GM23338 (cell line): ENCODE measurements around the gene PXK. TPM values are rescaled to one million over a fixed set of nuclear protein-coding genes. Genes with fewer than 3 reads are reported as not detected.

ENCODE experiments used
- ATAC-seq: fragments of 200-7000 bp; cut with Tn5 transposase; 3 replicates; pipeline ENCODE4 v1.9.1; 2020
- DNase-seq: peaks from one replicate; pipeline ENCODE4 v3.0.0-alpha.2; 2015; ENCODE audit warnings: low spot score
- H2AFZ ChIP-seq: fragments of 200-600 bp; sonication (generic); 2 replicates; pipeline ENCODE4 v1.8.0; 2016; ENCODE audit warnings: antibody characterized with exemption, mild to moderate bottlenecking, moderate library complexity
- H3F3A ChIP-seq: fragments of 200-600 bp; sonication (generic); replicated peaks from 2 replicates; pipeline ENCODE4 v1.8.0; 2017; ENCODE audit warnings: antibody characterized with exemption, mixed run types, low read depth
- H3K27ac ChIP-seq: fragments of 200-600 bp; sonication (generic); 2 replicates; pipeline ENCODE4 v1.6.1; 2016; ENCODE audit warnings: low read depth
- H3K27me3 ChIP-seq: fragments of 200-600 bp; sonication (generic); 2 replicates; pipeline ENCODE4 v1.8.0; 2016; ENCODE audit warnings: mild to moderate bottlenecking, mixed run types, moderate library complexity; ENCODE audit not compliant: insufficient read depth
- H3K36me3 ChIP-seq: fragments of 200-600 bp; sonication (generic); 2 replicates; pipeline ENCODE4 v1.8.0; 2016; ENCODE audit warnings: mild to moderate bottlenecking; ENCODE audit not compliant: insufficient read depth
- H3K4me1 ChIP-seq: fragments of 200-600 bp; sonication (generic); 2 replicates; pipeline ENCODE4 v1.8.0; 2016; ENCODE audit warnings: mild to moderate bottlenecking, moderate library complexity; ENCODE audit not compliant: insufficient read depth
- H3K4me2 ChIP-seq: fragments of 200-600 bp; sonication (generic); 2 replicates; pipeline ENCODE4 v1.7.1; 2017; ENCODE audit warnings: mixed run types
- H3K4me3 ChIP-seq: fragments of 200-600 bp; sonication (generic); 2 replicates; pipeline ENCODE4 v1.6.1; 2016; ENCODE audit warnings: mixed run types
- H3K79me2 ChIP-seq: fragments of 200-600 bp; sonication (generic); replicated peaks from 2 replicates; pipeline ENCODE4 v1.8.0; 2017; ENCODE audit warnings: mild to moderate bottlenecking; ENCODE audit not compliant: insufficient read depth
- H3K9me2 ChIP-seq: fragments of 200-600 bp; sonication (generic); 2 replicates; pipeline ENCODE4 v1.8.0; 2017; ENCODE audit not compliant: insufficient read depth
- H4K20me1 ChIP-seq: fragments of 200-600 bp; sonication (generic); replicated peaks from 2 replicates; pipeline ENCODE4 v1.8.0; 2017; ENCODE audit warnings: mild to moderate bottlenecking; ENCODE audit not compliant: insufficient read depth
- H3K27ac Mint-ChIP-seq: 2 replicates; pipeline ENCODE4 v1.8.0; 2020; ENCODE audit warnings: inconsistent platforms, mild to moderate bottlenecking, moderate library complexity, mixed read lengths
- H3K27me3 Mint-ChIP-seq: 3 replicates; pipeline ENCODE4 v1.8.0; 2022; ENCODE audit warnings: low read depth, mild to moderate bottlenecking, moderate library complexity, mixed read lengths, inconsistent platforms; ENCODE audit not compliant: insufficient read depth, poor library complexity
- H3K36me3 Mint-ChIP-seq: 3 replicates; pipeline ENCODE4 v1.8.0; 2021; ENCODE audit warnings: low read depth, mild to moderate bottlenecking, inconsistent platforms, moderate library complexity, mixed read lengths
- H3K4me1 Mint-ChIP-seq: 3 replicates; pipeline ENCODE4 v1.8.0; 2020; ENCODE audit warnings: mild to moderate bottlenecking, inconsistent platforms, mixed read lengths
- H3K4me3 Mint-ChIP-seq: 3 replicates; pipeline ENCODE4 v1.8.0; 2021; ENCODE audit warnings: moderate library complexity, mild to moderate bottlenecking, inconsistent platforms, mixed read lengths
- H3K9me3 Mint-ChIP-seq: 3 replicates; pipeline ENCODE4 v1.8.0; 2020; ENCODE audit warnings: moderate library complexity, mild to moderate bottlenecking, inconsistent platforms, mixed read lengths
- CREB1 ChIP-seq: fragments of 250-450 bp; sonication (Bioruptor Pico); IDR thresholded peaks from 2 replicates; pipeline ENCODE4 v1.5.0; 2020; ENCODE audit warnings: low read depth, mild to moderate bottlenecking, moderate library complexity
- CTCF ChIP-seq, 2 experiments: fragments of 200-600 bp in 1 of 2; sonication (generic) in 1 of 2; conservative IDR thresholded peaks; 2 replicates each; pipeline versions ENCODE4 v1.5.1 to v1.6.1; 2016 to 2017; ENCODE audit warnings: antibody characterized with exemption in 2 of 2, low read depth in 2 of 2, mild to moderate bottlenecking in 2 of 2, moderate library complexity in 1 of 2
- ETS1 ChIP-seq: IDR thresholded peaks from 2 replicates; pipeline ENCODE4 v1.6.1; 2016; ENCODE audit warnings: antibody characterized with exemption
- EZH2 ChIP-seq: fragments of 200-600 bp; sonication (generic); IDR thresholded peaks from one replicate; pipeline ENCODE4 v1.8.0; 2017; ENCODE audit warnings: antibody characterized with exemption, mild to moderate bottlenecking, low read depth; ENCODE audit not compliant: unreplicated experiment
- EZH2phosphoT487 ChIP-seq: fragments of 200-600 bp; sonication (generic); IDR thresholded peaks from one replicate; pipeline ENCODE4 v1.8.1; 2018; ENCODE audit warnings: antibody characterized with exemption; ENCODE audit not compliant: unreplicated experiment
- NANOG ChIP-seq: IDR thresholded peaks from 2 replicates; pipeline ENCODE4 v1.6.1; 2016; ENCODE audit warnings: antibody characterized with exemption, borderline replicate concordance
- REST ChIP-seq: IDR thresholded peaks from one replicate; pipeline ENCODE4 v1.6.1; 2018; ENCODE audit warnings: antibody characterized with exemption; ENCODE audit not compliant: unreplicated experiment
- polyA plus RNA-seq: library from polyadenylated mRNA; unstranded; fragments of >200 nt; fragmentation: Nextera tagmentation; extraction: Ambion mirVana; gene quantifications from 2 replicates; pipeline ENCODE4 v1.2.1, GENCODE V29; 2016
- total RNA-seq: library from RNA; depleted of rRNA; stranded (reverse); fragments of >200 nt; shearing (Covaris generic); gene quantifications from 2 replicates; pipeline ENCODE4 v1.2.3, GENCODE V29; 2014

Gene PXK
- total and polyA plus RNA-seq, 2 experiments from 2014 or later: 6.4 to 6.5 TPM

- Histone ChIP-seq H3K36me3 (no peaks in the 10 kb centered on the region), H3K27me3 (no peaks in the 10 kb centered on the region), H3K27ac (0 out of 2 replicates have a peak overlapping the region, but pooled peaks have one; percentile 15), H2AFZ (no peak overlapping the region), H3F3A (no peaks in the 10 kb centered on the region), H3K9me2 (no peaks in the 10 kb centered on the region), H3K79me2 (no peaks in the 10 kb centered on the region), H3K4me2 (no peak overlapping the region), H3K4me3 (no peak overlapping the region), H4K20me1 (no peaks in the 10 kb centered on the region), H3K4me1 (0 out of 2 replicates have a peak, but pooled peaks cover 4% of the 10 kb centered on the region)
- peaks cover 3% of the 10 kb centered on the region for H3K27me3 Mint-ChIP-seq
- H3K27ac Mint-ChIP-seq: no peak overlapping the region
- ATAC-seq (peak; percentile 68), DNase-seq (peak; percentile 40)
- H3K4me1 Mint-ChIP-seq: peaks cover 13% of the 10 kb centered on the region
- no peaks in the 10 kb centered on the region for H3K36me3 Mint-ChIP-seq
- H3K4me3 Mint-ChIP-seq: no peak overlapping the region
- H3K9me3 Mint-ChIP-seq: no peaks in the 10 kb centered on the region
- TF ChIP-seq REST (no peak), CTCF (conservative IDR thresholded peaks at IDR 0.05; ENCODE audit: low read depth in 2 of 2) (no peak), NANOG (no peak), ETS1 (no peak), EZH2 (no peak), EZH2phosphoT487 (no peak), CREB1 (CRISPR knock-in tag) (no peak)
Observed at GRCh38 chr3:58379351-58380073, 46.8 kb downstream of the PXK start.

GRCh38 chr3:58383476-58383875 lies 50.8 kb downstream of the PXK start:
- H3K4me3 ChIP-seq: no peak overlapping the region
- no peaks in the 10 kb centered on the region for H3K36me3 ChIP-seq
- H3K36me3 Mint-ChIP-seq: no peaks in the 10 kb centered on the region
- H3K4me2 ChIP-seq: no peak overlapping the region
- H3K9me3 Mint-ChIP-seq: no peaks in the 10 kb centered on the region
- ATAC-seq (no peak), DNase-seq (no peak)
- H4K20me1 ChIP-seq: no peaks in the 10 kb centered on the region
- H3F3A ChIP-seq: no peaks in the 10 kb centered on the region
- H3K4me1 Mint-ChIP-seq: peaks cover 26% of the 10 kb centered on the region
- no peaks in the 10 kb centered on the region for H3K27me3 ChIP-seq
- no peak overlapping the region for H3K27ac ChIP-seq
- H3K9me2 ChIP-seq: no peaks in the 10 kb centered on the region
- no peak overlapping the region for H3K27ac Mint-ChIP-seq
- H2AFZ ChIP-seq: no peak overlapping the region
- no peak overlapping the region for H3K4me3 Mint-ChIP-seq
- H3K79me2 ChIP-seq: no peaks in the 10 kb centered on the region
- peaks cover 7% of the 10 kb centered on the region for H3K27me3 Mint-ChIP-seq
- H3K4me1 ChIP-seq: peaks cover 14% of the 10 kb centered on the region
- no peak for TF ChIP-seq CTCF (conservative IDR thresholded peaks at IDR 0.05; ENCODE audit: low read depth in 2 of 2)
- no peak for TF ChIP-seq NANOG
- TF ChIP-seq CREB1 (CRISPR knock-in tag): no peak
